ENCODE data around the gene PRKAG2.

DNA sequence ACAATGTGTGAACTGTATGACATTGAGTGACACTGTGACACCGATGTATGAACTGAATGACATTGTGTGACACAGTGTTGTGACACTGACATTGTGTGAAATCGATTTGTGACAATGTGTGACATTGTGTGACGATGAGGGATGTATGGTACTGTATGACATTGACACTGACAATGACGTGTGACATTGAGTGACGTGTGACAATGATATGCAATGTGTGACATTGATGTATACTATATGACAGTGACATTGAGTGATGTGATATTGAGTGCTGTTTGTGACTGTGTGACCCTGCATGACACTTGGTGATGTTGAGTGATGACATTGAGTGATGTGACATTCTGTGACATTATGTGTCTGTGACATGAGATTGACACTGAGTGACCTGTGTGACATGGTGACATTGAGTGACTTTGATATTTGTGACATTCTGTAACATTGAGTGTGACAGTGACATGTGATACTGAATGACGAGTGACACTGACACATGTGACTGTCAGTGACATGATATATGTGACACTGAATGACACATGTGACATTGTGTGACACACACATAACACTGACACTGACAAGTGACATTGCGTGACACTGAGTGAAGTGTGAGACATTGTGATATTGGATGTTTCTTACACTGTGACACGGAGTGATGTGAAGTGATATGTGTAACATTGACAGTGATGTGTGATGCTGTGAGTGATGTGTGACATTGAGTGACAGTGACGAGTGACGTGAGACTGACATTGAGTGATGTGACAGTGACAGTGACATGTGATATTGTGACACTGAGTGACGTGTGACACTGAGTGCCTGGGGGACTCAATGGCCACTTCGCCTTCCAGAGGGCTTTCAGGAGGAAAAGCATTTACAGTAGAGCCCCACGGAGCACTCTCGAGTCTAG is 167.5 kb downstream of the PRKAG2 start:
- TF ChIP-seq, protein P1, sequence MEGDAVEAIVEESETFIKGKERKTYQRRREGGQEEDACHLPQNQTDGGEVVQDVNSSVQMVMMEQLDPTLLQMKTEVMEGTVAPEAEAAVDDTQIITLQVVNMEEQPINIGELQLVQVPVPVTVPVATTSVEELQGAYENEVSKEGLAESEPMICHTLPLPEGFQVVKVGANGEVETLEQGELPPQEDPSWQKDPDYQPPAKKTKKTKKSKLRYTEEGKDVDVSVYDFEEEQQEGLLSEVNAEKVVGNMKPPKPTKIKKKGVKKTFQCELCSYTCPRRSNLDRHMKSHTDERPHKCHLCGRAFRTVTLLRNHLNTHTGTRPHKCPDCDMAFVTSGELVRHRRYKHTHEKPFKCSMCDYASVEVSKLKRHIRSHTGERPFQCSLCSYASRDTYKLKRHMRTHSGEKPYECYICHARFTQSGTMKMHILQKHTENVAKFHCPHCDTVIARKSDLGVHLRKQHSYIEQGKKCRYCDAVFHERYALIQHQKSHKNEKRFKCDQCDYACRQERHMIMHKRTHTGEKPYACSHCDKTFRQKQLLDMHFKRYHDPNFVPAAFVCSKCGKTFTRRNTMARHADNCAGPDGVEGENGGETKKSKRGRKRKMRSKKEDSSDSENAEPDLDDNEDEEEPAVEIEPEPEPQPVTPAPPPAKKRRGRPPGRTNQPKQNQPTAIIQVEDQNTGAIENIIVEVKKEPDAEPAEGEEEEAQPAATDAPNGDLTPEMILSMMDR (IDR thresholded peaks at IDR 0.05) = no peak
- TF ChIP-seq POLR2A (IDR thresholded peaks at IDR 0.05) = no peak
